ENCODE results near the gene CBLB. TPM values are rescaled to one million over a fixed set of nuclear protein-coding genes. Genes with fewer than 3 reads are reported as not detected.

CBLB gene
- polyA plus RNA-seq, 2 of the 4 experiments (the other 2 are of a cell fraction), result 6.8 to 16.2 TPM

DNA sequence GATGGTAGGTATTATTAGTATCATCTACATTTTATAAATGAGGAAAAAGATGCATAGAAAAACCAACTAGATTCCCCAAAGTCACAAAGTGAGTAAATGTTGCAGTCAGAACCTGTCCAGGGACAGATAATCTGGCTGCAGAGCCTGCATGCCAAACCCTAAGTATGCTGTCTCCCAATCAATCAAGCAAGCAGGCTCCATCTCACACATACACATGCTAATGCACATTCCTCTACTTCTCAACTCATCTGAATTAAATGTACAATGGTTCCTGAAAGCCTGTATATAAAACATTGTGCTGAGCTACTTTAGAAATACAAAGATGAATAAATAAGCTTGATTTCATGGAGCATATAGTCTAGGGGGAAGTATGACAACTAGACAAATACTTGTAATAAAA is 101.0 kb downstream of the CBLB start (continued):
- TF ChIP-seq, protein P1, sequence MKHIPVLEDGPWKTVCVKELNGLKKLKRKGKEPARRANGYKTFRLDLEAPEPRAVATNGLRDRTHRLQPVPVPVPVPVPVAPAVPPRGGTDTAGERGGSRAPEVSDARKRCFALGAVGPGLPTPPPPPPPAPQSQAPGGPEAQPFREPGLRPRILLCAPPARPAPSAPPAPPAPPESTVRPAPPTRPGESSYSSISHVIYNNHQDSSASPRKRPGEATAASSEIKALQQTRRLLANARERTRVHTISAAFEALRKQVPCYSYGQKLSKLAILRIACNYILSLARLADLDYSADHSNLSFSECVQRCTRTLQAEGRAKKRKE (CRISPR knock-in tag; IDR thresholded peaks at IDR 0.05; ENCODE audit: low read depth), result no peak
- no peak for TF ChIP-seq JUNB (IDR thresholded peaks at IDR 0.05)

DNA sequence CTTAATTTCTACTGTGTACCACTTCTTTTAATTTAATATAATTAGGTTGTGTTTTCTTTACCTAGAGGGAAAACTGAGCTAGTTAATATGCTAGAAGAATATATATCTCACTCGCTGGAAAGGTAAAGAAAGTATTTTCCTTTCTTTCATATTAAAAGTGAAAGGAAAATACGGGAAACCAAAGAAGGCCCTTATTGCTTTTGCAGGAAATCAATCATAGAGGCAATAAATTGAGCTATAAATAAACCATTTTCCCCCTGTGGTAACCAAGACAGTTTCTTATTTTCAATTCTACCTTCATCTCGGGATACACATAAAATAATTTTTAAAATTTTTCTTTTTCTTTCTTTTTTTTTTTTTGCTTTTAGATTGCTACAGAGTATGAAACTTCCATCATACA is 101.6 kb downstream of the CBLB start:
- no peak for DNase-seq (ENCODE audit: low read depth in 1 of 2, low spot score in 1 of 2)
- TF ChIP-seq FOXS1 (CRISPR knock-in tag; IDR thresholded peaks at IDR 0.05), result no peak
- TF ChIP-seq HOXA7 (CRISPR knock-in tag; IDR thresholded peaks at IDR 0.05), result no peak
- no peak for TF ChIP-seq ZFP36 (IDR thresholded peaks at IDR 0.05; ENCODE audit: borderline replicate concordance, partially characterized antibody)
- no peak for TF ChIP-seq CBX2 (IDR thresholded peaks at IDR 0.05; ENCODE audit: borderline replicate concordance, low read depth)
- no peak for TF ChIP-seq EP300 (IDR thresholded peaks at IDR 0.05)
- TF ChIP-seq, protein P2, sequence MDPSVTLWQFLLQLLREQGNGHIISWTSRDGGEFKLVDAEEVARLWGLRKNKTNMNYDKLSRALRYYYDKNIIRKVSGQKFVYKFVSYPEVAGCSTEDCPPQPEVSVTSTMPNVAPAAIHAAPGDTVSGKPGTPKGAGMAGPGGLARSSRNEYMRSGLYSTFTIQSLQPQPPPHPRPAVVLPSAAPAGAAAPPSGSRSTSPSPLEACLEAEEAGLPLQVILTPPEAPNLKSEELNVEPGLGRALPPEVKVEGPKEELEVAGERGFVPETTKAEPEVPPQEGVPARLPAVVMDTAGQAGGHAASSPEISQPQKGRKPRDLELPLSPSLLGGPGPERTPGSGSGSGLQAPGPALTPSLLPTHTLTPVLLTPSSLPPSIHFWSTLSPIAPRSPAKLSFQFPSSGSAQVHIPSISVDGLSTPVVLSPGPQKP (IDR thresholded peaks at IDR 0.05; ENCODE audit: low read depth, low read length), result no peak
- no peak for TF ChIP-seq ZSCAN20 (CRISPR knock-in tag; IDR thresholded peaks at IDR 0.05)
- TF ChIP-seq JUNB (IDR thresholded peaks at IDR 0.05), result no peak
- TF ChIP-seq, protein P3, sequence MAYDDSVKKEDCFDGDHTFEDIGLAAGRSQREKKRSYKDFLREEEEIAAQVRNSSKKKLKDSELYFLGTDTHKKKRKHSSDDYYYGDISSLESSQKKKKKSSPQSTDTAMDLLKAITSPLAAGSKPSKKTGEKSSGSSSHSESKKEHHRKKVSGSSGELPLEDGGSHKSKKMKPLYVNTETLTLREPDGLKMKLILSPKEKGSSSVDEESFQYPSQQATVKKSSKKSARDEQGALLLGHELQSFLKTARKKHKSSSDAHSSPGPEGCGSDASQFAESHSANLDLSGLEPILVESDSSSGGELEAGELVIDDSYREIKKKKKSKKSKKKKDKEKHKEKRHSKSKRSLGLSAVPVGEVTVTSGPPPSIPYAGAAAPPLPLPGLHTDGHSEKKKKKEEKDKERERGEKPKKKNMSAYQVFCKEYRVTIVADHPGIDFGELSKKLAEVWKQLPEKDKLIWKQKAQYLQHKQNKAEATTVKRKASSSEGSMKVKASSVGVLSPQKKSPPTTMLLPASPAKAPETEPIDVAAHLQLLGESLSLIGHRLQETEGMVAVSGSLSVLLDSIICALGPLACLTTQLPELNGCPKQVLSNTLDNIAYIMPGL (CRISPR knock-in tag; IDR thresholded peaks at IDR 0.05; ENCODE audit: borderline replicate concordance), result no peak
- TF ChIP-seq TP53 (CRISPR knock-in tag; IDR thresholded peaks at IDR 0.05), result no peak
- TF ChIP-seq PHF8 (IDR thresholded peaks at IDR 0.05; ENCODE audit: borderline replicate concordance, low read depth), result no peak
- ChIA-PET CTCF (no interaction called here), POLR2A (no interaction called here)
- H3K27ac ChIP-seq, result no peak overlapping the region
- FAIRE-seq, result no peak
- H3K4me2 ChIP-seq, result no peak overlapping the region
- no peaks in the 10 kb centered on the region for H3K4me1 ChIP-seq
- 87% methylated on average over 3 of the region's 3 CpGs for WGBS (ENCODE audit: missing lambda C conversion rate)
- ATAC-seq, result no peak
- H3K9me3 ChIP-seq, result peaks cover 5% of the 10 kb centered on the region; the same call in 2 of the 3 replicates
- no peak overlapping the region for H3K4me3 ChIP-seq

DNA sequence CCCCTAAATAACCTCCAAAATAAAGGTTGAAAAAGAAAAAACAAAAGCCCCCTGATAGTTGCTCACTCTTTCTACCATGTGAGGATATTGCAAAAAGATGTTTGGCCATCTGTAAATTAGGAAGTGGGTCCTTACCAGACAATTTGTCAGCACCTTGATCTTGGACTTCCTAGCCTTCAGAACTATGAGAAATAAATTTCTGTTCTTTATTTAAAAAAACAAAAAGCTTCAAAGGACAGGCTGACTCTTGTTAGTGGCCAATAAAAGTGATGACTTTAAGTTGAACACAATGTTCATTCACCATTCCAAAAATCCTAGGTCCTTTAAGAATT is 103.5 kb downstream of the CBLB start:
- FAIRE-seq (no peak), DNase-seq (ENCODE audit: low read depth in 1 of 2, low spot score in 1 of 2) (no peak), ATAC-seq (no peak)
- no peaks in the 10 kb centered on the region for H3K4me1 ChIP-seq
- no peak overlapping the region for H3K4me3 ChIP-seq
- no peak overlapping the region for H3K4me2 ChIP-seq
- no peak for TF ChIP-seq RFX5 (IDR thresholded peaks at IDR 0.05)
- TF ChIP-seq TP53 (CRISPR knock-in tag; IDR thresholded peaks at IDR 0.05), result no peak
- no peak for TF ChIP-seq ZSCAN20 (CRISPR knock-in tag; IDR thresholded peaks at IDR 0.05)
- TF ChIP-seq CBX2 (IDR thresholded peaks at IDR 0.05; ENCODE audit: borderline replicate concordance, low read depth), result no peak
- no peak for TF ChIP-seq JUNB (IDR thresholded peaks at IDR 0.05)
- TF ChIP-seq RCOR1 (IDR thresholded peaks at IDR 0.05; ENCODE audit: low read depth, low read length), result no peak
- peaks cover 12% of the 10 kb centered on the region; the same call in 2 of the 3 replicates for H3K9me3 ChIP-seq
- CTCF ChIA-PET, result no interaction called here
- H3K27ac ChIP-seq, result no peak overlapping the region
- POLR2A ChIA-PET, result no interaction called here

DNA sequence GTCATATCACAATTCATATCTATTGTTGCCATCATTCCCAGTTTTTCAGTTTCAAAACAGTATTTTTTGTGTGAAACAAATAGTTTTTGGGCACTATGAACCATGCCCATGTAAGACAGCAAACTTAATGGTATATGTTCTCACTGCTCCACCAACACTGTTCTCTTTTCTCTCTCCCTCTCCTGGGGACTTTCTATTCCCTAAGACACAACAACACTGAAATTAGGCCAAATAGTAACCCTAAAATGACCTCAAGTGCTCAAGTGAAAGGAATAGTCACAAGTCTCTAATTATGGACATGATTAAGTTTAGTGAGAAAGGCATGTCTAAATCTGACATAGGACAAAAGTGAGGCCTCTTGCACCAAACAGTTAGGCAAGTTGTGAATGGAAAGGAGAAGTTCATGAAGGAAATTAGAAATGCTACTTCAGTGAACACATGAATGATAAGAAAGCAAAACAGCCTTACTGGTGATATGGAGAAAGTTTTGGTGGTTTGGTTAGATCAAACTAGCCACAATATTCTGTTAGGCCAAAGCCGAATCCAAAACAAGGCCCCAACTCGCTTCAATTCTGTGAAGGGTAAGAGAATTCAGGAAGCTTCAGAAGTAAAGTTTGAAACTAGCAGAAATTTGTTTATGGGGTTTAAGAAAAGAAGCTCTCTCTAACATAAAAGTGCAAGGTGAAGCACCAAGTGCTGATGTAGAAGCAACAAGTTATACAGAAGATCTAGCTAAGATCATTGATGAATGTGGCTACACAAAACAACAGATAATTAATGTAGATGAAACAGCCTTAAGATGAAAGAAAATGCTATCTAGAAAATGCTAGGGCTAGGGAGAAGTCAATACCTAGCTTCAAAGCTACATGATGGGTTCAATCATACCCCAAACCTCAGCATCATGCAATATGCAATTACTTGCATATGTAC is 104.2 kb downstream of the CBLB start:
- FAIRE-seq, result no peak
- no peak for DNase-seq (ENCODE audit: low read depth in 1 of 2, low spot score in 1 of 2)
- Histone ChIP-seq H3K4me2 (no peak overlapping the region), H3K4me3 (no peak overlapping the region), H3K9me3 (peaks cover 12% of the 10 kb centered on the region; the same call in 2 of the 3 replicates), H3K27ac (no peak overlapping the region), H3K4me1 (no peaks in the 10 kb centered on the region)
- ATAC-seq, result no peak
- ChIA-PET POLR2A (no interaction called here), CTCF (no interaction called here)
- WGBS (ENCODE audit: missing lambda C conversion rate), result 83% methylated on average over 2 of the region's 2 CpGs
- no peak for TF ChIP-seq CHD2 (IDR thresholded peaks at IDR 0.05; ENCODE audit: low read length, partially characterized antibody)
- TF ChIP-seq ZNF302 (CRISPR knock-in tag; IDR thresholded peaks at IDR 0.05), result no peak
- TF ChIP-seq RFX5 (IDR thresholded peaks at IDR 0.05), result no peak
- TF ChIP-seq JUN (IDR thresholded peaks at IDR 0.05), result no peak
- TF ChIP-seq TP53 (CRISPR knock-in tag; IDR thresholded peaks at IDR 0.05), result no peak
- TF ChIP-seq, protein P3 (CRISPR knock-in tag; IDR thresholded peaks at IDR 0.05; ENCODE audit: borderline replicate concordance), result no peak
- no peak for TF ChIP-seq MAZ (IDR thresholded peaks at IDR 0.05; ENCODE audit: borderline replicate concordance, low read depth, low read length)
- TF ChIP-seq CBX8 (IDR thresholded peaks at IDR 0.05), result no peak
- no peak for TF ChIP-seq HEYL (CRISPR knock-in tag; IDR thresholded peaks at IDR 0.05)
- no peak for TF ChIP-seq RARB (CRISPR knock-in tag; IDR thresholded peaks at IDR 0.05)
- no peak for TF ChIP-seq JUNB (IDR thresholded peaks at IDR 0.05)
- no peak for TF ChIP-seq POLR2A (IDR thresholded peaks at IDR 0.05; ENCODE audit: low read length)
- no peak for TF ChIP-seq RNF2 (IDR thresholded peaks at IDR 0.05; ENCODE audit: borderline replicate concordance, low read depth)
- no peak for TF ChIP-seq ZFP36 (IDR thresholded peaks at IDR 0.05; ENCODE audit: borderline replicate concordance, partially characterized antibody)

Data from A549 (cell line).